Brain microvascular endothelial cell (primary cell): ENCODE data around the gene RHO.

ENCODE experiments used
- DNase-seq: peaks from one replicate; pipeline ENCODE4 v3.0.0-alpha.2; 2020
- H3K27ac ChIP-seq: fragments of 250-450 bp; sonication (Bioruptor Pico); 2 replicates; pipeline ENCODE4 v1.5.1; 2020; ENCODE audit warnings: mild to moderate bottlenecking, moderate library complexity
- H3K27me3 ChIP-seq: fragments of 250-450 bp; sonication (Bioruptor Pico); replicated peaks from 2 replicates; pipeline ENCODE4 v1.5.1; 2020; ENCODE audit warnings: mild to moderate bottlenecking
- H3K36me3 ChIP-seq: fragments of 250-450 bp; sonication (Bioruptor Pico); replicated peaks from 2 replicates; pipeline ENCODE4 v1.5.1; 2020; ENCODE audit warnings: mild to moderate bottlenecking
- H3K4me3 ChIP-seq: 2 replicates; pipeline ENCODE4 v1.5.1; 2011; ENCODE audit warnings: low read depth, mild to moderate bottlenecking, control low read depth, low read length, moderate library complexity
- in situ Hi-C: cut with HindIII; loops from 2 replicates; pipeline ENCODE4 v1.10.0; 2017; ENCODE audit warnings: low sequenced_read_pairs, low pct_ligation_motif_present
- TF ChIP-seq, protein P1 (sequence below): IDR thresholded peaks from 2 replicates; pipeline ENCODE4 v1.5.1; 2011; ENCODE audit warnings: low read depth, mild to moderate bottlenecking, moderate library complexity, low read length, control low read depth, inconsistent platforms; ENCODE audit errors: missing control alignments

Gene RHO

GRCh38 chr3:129577366-129577765, 48.9 kb downstream of the RHO start:
- in situ Hi-C loops: no loop called here
- TF ChIP-seq, protein P1, sequence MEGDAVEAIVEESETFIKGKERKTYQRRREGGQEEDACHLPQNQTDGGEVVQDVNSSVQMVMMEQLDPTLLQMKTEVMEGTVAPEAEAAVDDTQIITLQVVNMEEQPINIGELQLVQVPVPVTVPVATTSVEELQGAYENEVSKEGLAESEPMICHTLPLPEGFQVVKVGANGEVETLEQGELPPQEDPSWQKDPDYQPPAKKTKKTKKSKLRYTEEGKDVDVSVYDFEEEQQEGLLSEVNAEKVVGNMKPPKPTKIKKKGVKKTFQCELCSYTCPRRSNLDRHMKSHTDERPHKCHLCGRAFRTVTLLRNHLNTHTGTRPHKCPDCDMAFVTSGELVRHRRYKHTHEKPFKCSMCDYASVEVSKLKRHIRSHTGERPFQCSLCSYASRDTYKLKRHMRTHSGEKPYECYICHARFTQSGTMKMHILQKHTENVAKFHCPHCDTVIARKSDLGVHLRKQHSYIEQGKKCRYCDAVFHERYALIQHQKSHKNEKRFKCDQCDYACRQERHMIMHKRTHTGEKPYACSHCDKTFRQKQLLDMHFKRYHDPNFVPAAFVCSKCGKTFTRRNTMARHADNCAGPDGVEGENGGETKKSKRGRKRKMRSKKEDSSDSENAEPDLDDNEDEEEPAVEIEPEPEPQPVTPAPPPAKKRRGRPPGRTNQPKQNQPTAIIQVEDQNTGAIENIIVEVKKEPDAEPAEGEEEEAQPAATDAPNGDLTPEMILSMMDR: no peak
- DNase-seq: no peak
- Histone ChIP-seq H3K27ac (no peak overlapping the region), H3K27me3 (no peaks in the 10 kb centered on the region), H3K36me3 (peaks cover 52% of the 10 kb centered on the region), H3K4me3 (no peak overlapping the region)

DNA sequence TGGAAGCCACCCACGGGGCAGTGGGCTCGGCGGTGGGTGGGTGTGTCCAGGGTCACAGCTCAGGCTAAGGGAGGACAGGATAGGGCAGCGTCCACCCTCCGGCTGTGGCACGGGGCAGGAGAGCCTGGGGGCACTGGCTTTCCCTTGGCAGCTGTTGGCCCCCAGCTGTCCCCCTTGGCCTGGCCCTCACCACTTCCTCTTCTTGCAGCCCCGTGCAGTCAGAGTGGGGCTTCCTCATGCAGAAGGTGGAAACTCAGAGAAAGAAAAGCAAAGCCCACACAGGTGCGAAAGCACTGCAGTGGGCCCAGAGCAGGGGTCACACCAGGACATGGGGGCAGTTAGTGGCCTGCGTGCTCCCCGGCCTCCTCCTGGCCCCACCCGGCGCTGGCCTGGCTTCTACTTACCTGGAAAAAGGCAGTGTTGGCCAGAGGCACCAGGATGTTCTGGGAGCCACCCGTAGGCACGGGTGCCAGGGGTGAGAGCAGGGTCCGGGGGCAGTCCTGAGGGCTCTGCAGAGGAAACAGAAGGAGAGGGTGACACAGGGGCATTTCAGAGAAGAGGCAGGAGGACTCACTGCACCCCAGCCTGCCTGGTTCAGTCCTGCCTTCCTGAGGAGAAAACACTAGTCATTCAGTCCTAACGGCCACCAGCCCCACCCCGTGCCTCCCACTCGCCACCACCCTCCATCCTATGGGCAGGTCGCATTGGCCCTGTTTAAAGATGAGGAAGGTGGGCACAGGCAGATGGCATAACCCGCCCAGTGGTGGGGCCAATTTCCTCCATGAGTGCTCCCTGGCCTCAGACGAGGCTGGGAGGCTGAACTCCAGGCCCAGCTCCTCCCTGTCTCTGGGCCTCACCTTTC, 49.7 kb downstream of the RHO start:
- H3K4me3 ChIP-seq: no peak overlapping the region
- in situ Hi-C loops: no loop called here
- TF ChIP-seq, protein P1: no peak
- no peaks in the 10 kb centered on the region for H3K27me3 ChIP-seq
- DNase-seq: no peak
- peaks cover 54% of the 10 kb centered on the region for H3K36me3 ChIP-seq
- H3K27ac ChIP-seq: no peak overlapping the region

- in situ Hi-C loops: no loop called here
- Histone ChIP-seq H3K27ac (no peak overlapping the region), H3K27me3 (no peaks in the 10 kb centered on the region), H3K4me3 (no peak overlapping the region), H3K36me3 (peaks cover 46% of the 10 kb centered on the region)
- TF ChIP-seq, protein P1: no peak
- no peak for DNase-seq
Observed at GRCh38 chr3:129579991-129580390, 51.6 kb downstream of the RHO start.

GRCh38 chr3:129581623-129582022, 53.2 kb downstream of the RHO start:
- DNase-seq: no peak
- no peak overlapping the region for H3K4me3 ChIP-seq
- TF ChIP-seq, protein P1: no peak
- no peaks in the 10 kb centered on the region for H3K27me3 ChIP-seq
- H3K27ac ChIP-seq: no peak overlapping the region
- in situ Hi-C loops: no loop called here
- H3K36me3 ChIP-seq: peaks cover 49% of the 10 kb centered on the region

- H3K36me3 ChIP-seq: peaks cover 45% of the 10 kb centered on the region
- TF ChIP-seq, protein P1: no peak
- in situ Hi-C loops: no loop called here
- no peak overlapping the region for H3K27ac ChIP-seq
- DNase-seq: no peak
- H3K27me3 ChIP-seq: no peaks in the 10 kb centered on the region
- H3K4me3 ChIP-seq: no peak overlapping the region
Observed at GRCh38 chr3:129582799-129583198, 54.4 kb downstream of the RHO start.

GRCh38 chr3:129583289-129583688, 54.9 kb downstream of the RHO start:
- Histone ChIP-seq H3K27ac (no peak overlapping the region), H3K36me3 (peaks cover 42% of the 10 kb centered on the region), H3K27me3 (no peaks in the 10 kb centered on the region), H3K4me3 (no peak overlapping the region)
- DNase-seq: no peak
- in situ Hi-C loops: no loop called here
- TF ChIP-seq, protein P1: no peak
